Immature natural killer cell (primary cell): ENCODE results near the gene CSMD2. TPM values are rescaled to one million over a fixed set of nuclear protein-coding genes. Genes with fewer than 3 reads are reported as not detected.
"Not testable (repeated sequence)": the region's sequence is repeated elsewhere in the genome, so short reads cannot be mapped to it uniquely, and the experiment has no call there.

Experiments
- DNase-seq, 3 donors: peaks; one replicate each; pipeline ENCODE4 v3.0.0; 2022; ENCODE audit warnings: mixed read lengths in 1 of 3
- H3K27ac Mint-ChIP-seq, 6 donors: one replicate each; pipeline ENCODE4 v1.8.0; 2020; ENCODE audit warnings: mixed read lengths in 6 of 6, mild to moderate bottlenecking in 5 of 6, inconsistent platforms in 4 of 6, moderate library complexity in 3 of 6
- H3K27me3 Mint-ChIP-seq, 3 donors: one replicate each; pipeline ENCODE4 v1.8.0; 2020 to 2021; ENCODE audit warnings: low read depth in 3 of 3, mild to moderate bottlenecking in 3 of 3, mixed read lengths in 3 of 3, moderate library complexity in 3 of 3, inconsistent platforms in 1 of 3
- H3K36me3 Mint-ChIP-seq, 3 donors: one replicate each; pipeline ENCODE4 v1.8.0; 2020; ENCODE audit warnings: mixed read lengths in 3 of 3, inconsistent platforms in 2 of 3, mild to moderate bottlenecking in 2 of 3
- H3K4me1 Mint-ChIP-seq, 2 donors: one replicate each; pipeline ENCODE4 v1.8.0; 2020; ENCODE audit warnings: inconsistent platforms in 2 of 2, mild to moderate bottlenecking in 2 of 2, mixed read lengths in 2 of 2, moderate library complexity in 1 of 2
- H3K4me3 Mint-ChIP-seq, 5 donors: one replicate each; pipeline ENCODE4 v1.8.0; 2020; ENCODE audit warnings: mild to moderate bottlenecking in 5 of 5, mixed read lengths in 5 of 5, inconsistent platforms in 3 of 5, moderate library complexity in 3 of 5
- H3K9me3 Mint-ChIP-seq, 6 donors: one replicate each; pipeline ENCODE4 v1.8.0; 2020; ENCODE audit warnings: mild to moderate bottlenecking in 6 of 6, mixed read lengths in 6 of 6, inconsistent platforms in 4 of 6, moderate library complexity in 3 of 6
- polyA plus RNA-seq, 3 donors: library from polyadenylated mRNA; unstranded; fragments of 300-500 nt; fragmentation: Illumina TruSeq; gene quantifications; one replicate each; pipeline ENCODE4 v1.2.3, GENCODE V29; 2021

Gene CSMD2
- polyA plus RNA-seq, 3 donors from 2014 or later, result not detected

GRCh38 chr1:33515607-33516006 lies 649.4 kb downstream of the CSMD2 start:
- Mint-ChIP-seq H3K4me1 (no peaks in the 10 kb centered on the region), H3K27ac (no peak overlapping the region), H3K9me3 (no peaks in the 10 kb centered on the region), H3K27me3 (peaks cover 1 to 3% (median 2%) of the 10 kb centered on the region in 3 donors), H3K36me3 (no peaks in the 10 kb centered on the region), H3K4me3 (no peak overlapping the region)
- no peak for DNase-seq

- Mint-ChIP-seq H3K9me3 (no peaks in the 10 kb centered on the region), H3K36me3 (no peaks in the 10 kb centered on the region), H3K27ac (no peak overlapping the region), H3K27me3 (peaks cover 1 to 3% (median 2%) of the 10 kb centered on the region in 3 donors), H3K4me3 (no peak overlapping the region), H3K4me1 (no peaks in the 10 kb centered on the region)
- no peak for DNase-seq
Observed at GRCh38 chr1:33515112-33515511, 649.9 kb downstream of the CSMD2 start.

GRCh38 chr1:33512226-33513011 lies 652.6 kb downstream of the CSMD2 start:
- no peaks in the 10 kb centered on the region for H3K9me3 Mint-ChIP-seq
- peaks cover 2 to 3% (median 3%) of the 10 kb centered on the region in 3 donors for H3K27me3 Mint-ChIP-seq
- H3K36me3 Mint-ChIP-seq, result no peaks in the 10 kb centered on the region
- no peaks in the 10 kb centered on the region for H3K4me1 Mint-ChIP-seq
- no peak overlapping the region for H3K27ac Mint-ChIP-seq
- DNase-seq, result no peak
- H3K4me3 Mint-ChIP-seq, result no peak overlapping the region

- not testable (repeated sequence) for H3K27ac Mint-ChIP-seq, DNase-seq, H3K36me3 Mint-ChIP-seq, H3K9me3 Mint-ChIP-seq, H3K27me3 Mint-ChIP-seq, H3K4me3 Mint-ChIP-seq, H3K4me1 Mint-ChIP-seq
Observed at GRCh38 chr1:33509276-33509675, 655.8 kb downstream of the CSMD2 start.

GRCh38 chr1:33508151-33508550 lies 656.9 kb downstream of the CSMD2 start:
- Mint-ChIP-seq H3K27me3 (peaks cover 2 to 4% (median 3%) of the 10 kb centered on the region in 3 donors), H3K27ac (no peak overlapping the region), H3K4me1 (no peaks in the 10 kb centered on the region), H3K4me3 (no peak overlapping the region), H3K36me3 (no peaks in the 10 kb centered on the region), H3K9me3 (no peaks in the 10 kb centered on the region)
- DNase-seq, result no peak

GRCh38 chr1:33507661-33508060 lies 657.4 kb downstream of the CSMD2 start:
- no peak overlapping the region for H3K4me3 Mint-ChIP-seq

GRCh38 chr1:33503506-33503905 lies 661.5 kb downstream of the CSMD2 start:
- Mint-ChIP-seq H3K9me3 (no peaks in the 10 kb centered on the region), H3K4me1 (no peaks in the 10 kb centered on the region), H3K4me3 (no peak overlapping the region), H3K36me3 (peaks cover 0 to 3% (median 0%) of the 10 kb centered on the region in 3 donors), H3K27ac (peak overlapping the region in 1 of 6 donors; percentile 14), H3K27me3 (peaks cover 0 to 2% (median 1%) of the 10 kb centered on the region in 3 donors)
- DNase-seq, result no peak

More at GRCh38 chr1:33507661-33508060, 657.4 kb downstream of the CSMD2 start:
- H3K36me3 Mint-ChIP-seq, result no peaks in the 10 kb centered on the region
- DNase-seq, result no peak
- H3K27ac Mint-ChIP-seq, result no peak overlapping the region
- H3K27me3 Mint-ChIP-seq, result peaks cover 2 to 4% (median 3%) of the 10 kb centered on the region in 3 donors
- no peaks in the 10 kb centered on the region for H3K4me1 Mint-ChIP-seq
- no peaks in the 10 kb centered on the region for H3K9me3 Mint-ChIP-seq

- Mint-ChIP-seq H3K36me3 (peaks cover 0 to 3% (median under 1%) of the 10 kb centered on the region in 3 donors), H3K9me3 (peaks cover 0 to 5% (median under 1%) of the 10 kb centered on the region in 6 donors), H3K27ac (no peak overlapping the region), H3K4me1 (no peaks in the 10 kb centered on the region), H3K27me3 (peaks cover 0 to 2% (median 0%) of the 10 kb centered on the region in 3 donors), H3K4me3 (no peak overlapping the region)
- no peak for DNase-seq
Observed at GRCh38 chr1:33502726-33503125, 662.3 kb downstream of the CSMD2 start.

GRCh38 chr1:33501774-33502173 lies 663.3 kb downstream of the CSMD2 start:
- no peak overlapping the region for H3K4me3 Mint-ChIP-seq
- H3K27me3 Mint-ChIP-seq, result peaks cover 0 to 2% (median 2%) of the 10 kb centered on the region in 3 donors
- peaks cover 0 to 8% (median 3%) of the 10 kb centered on the region in 3 donors for H3K36me3 Mint-ChIP-seq
- DNase-seq, result no peak
- peaks cover 0 to 9% (median 3%) of the 10 kb centered on the region in 6 donors for H3K9me3 Mint-ChIP-seq
- H3K4me1 Mint-ChIP-seq, result no peaks in the 10 kb centered on the region
- no peak overlapping the region for H3K27ac Mint-ChIP-seq

- Mint-ChIP-seq H3K9me3 (peaks cover 0 to 12% (median 4%) of the 10 kb centered on the region in 6 donors), H3K36me3 (peaks cover 2 to 10% (median 3%) of the 10 kb centered on the region in 3 donors), H3K27me3 (peaks cover 0 to 2% (median 2%) of the 10 kb centered on the region in 3 donors), H3K27ac (no peak overlapping the region), H3K4me1 (no peaks in the 10 kb centered on the region), H3K4me3 (no peak overlapping the region)
- DNase-seq, result no peak
Observed at GRCh38 chr1:33501309-33501708, 663.7 kb downstream of the CSMD2 start.

GRCh38 chr1:33500547-33500946 lies 664.5 kb downstream of the CSMD2 start:
- H3K27ac Mint-ChIP-seq, result no peak overlapping the region
- peaks cover 0 to 2% (median 2%) of the 10 kb centered on the region in 3 donors for H3K27me3 Mint-ChIP-seq
- no peak for DNase-seq
- H3K4me1 Mint-ChIP-seq, result no peaks in the 10 kb centered on the region
- no peak overlapping the region for H3K4me3 Mint-ChIP-seq
- H3K36me3 Mint-ChIP-seq, result peaks cover 3 to 17% (median 5%) of the 10 kb centered on the region in 3 donors
- peaks cover 3 to 20% (median 10%) of the 10 kb centered on the region in 6 donors for H3K9me3 Mint-ChIP-seq

- Mint-ChIP-seq H3K27me3 (peaks cover 0 to 2% (median 0%) of the 10 kb centered on the region in 3 donors), H3K4me3 (no peak overlapping the region), H3K9me3 (peaks cover 27 to 47% (median 33%) of the 10 kb centered on the region in 6 donors), H3K4me1 (no peaks in the 10 kb centered on the region), H3K27ac (no peak overlapping the region), H3K36me3 (peaks cover 23 to 43% (median 26%) of the 10 kb centered on the region in 3 donors)
- no peak for DNase-seq
Observed at GRCh38 chr1:33497410-33497809, 667.6 kb downstream of the CSMD2 start.

GRCh38 chr1:33494929-33495328 lies 670.1 kb downstream of the CSMD2 start:
- no peak for DNase-seq
- H3K27ac Mint-ChIP-seq, result no peak overlapping the region
- peaks cover 0 to 2% (median 0%) of the 10 kb centered on the region in 3 donors for H3K27me3 Mint-ChIP-seq
- H3K4me3 Mint-ChIP-seq, result no peak overlapping the region
- no peaks in the 10 kb centered on the region for H3K4me1 Mint-ChIP-seq
- H3K9me3 Mint-ChIP-seq, result peaks cover 27 to 47% (median 33%) of the 10 kb centered on the region in 6 donors
- H3K36me3 Mint-ChIP-seq, result peaks cover 43 to 65% (median 46%) of the 10 kb centered on the region in 3 donors

GRCh38 chr1:33488624-33489023 lies 676.4 kb downstream of the CSMD2 start:
- Mint-ChIP-seq H3K4me3 (no peak overlapping the region), H3K27me3 (peaks cover 0 to 7% (median 3%) of the 10 kb centered on the region in 3 donors), H3K9me3 (peaks cover 1 to 8% (median 5%) of the 10 kb centered on the region in 6 donors), H3K27ac (no peak overlapping the region), H3K36me3 (peaks cover 37 to 58% (median 53%) of the 10 kb centered on the region in 3 donors), H3K4me1 (no peaks in the 10 kb centered on the region)
- DNase-seq, result no peak
